Endothelial cell of umbilical vein (primary cell): ENCODE results near the gene NKIRAS1. TPM values are rescaled to one million over a fixed set of nuclear protein-coding genes. Genes with fewer than 3 reads are reported as not detected.

Experiments
- BruUV-seq: library from RNA; stranded (reverse); fragments of 400-500 nt; replicated peaks from 2 replicates; lab custom pipeline; 2021; lab: Mats Ljungman, UMichigan
- CTCF ChIA-PET: fragments of 300-600, 350-600 bp; sonication (Branson Sonifier 250); formaldehyde crosslinking; loops from one replicate; lab custom pipeline; 2021; ENCODE audit warnings: antibody characterized with exemption, inconsistent platforms; lab: Charles Lee
- POLR2A ChIA-PET: fragments of 300-600, 350-600 bp; sonication (Branson Sonifier 250); formaldehyde crosslinking; loops from one replicate; lab custom pipeline; 2021; ENCODE audit warnings: antibody characterized with exemption, inconsistent platforms; lab: Charles Lee
- DNase-seq: peaks from one replicate; pipeline ENCODE4 v3.0.0-alpha.2; 2011; ENCODE audit warnings: low read depth, low spot score
- FAIRE-seq: peaks from 2 replicates; lab custom pipeline; 2011; peaks lifted over from hg19 to GRCh38; lab: Jason Lieb, UNC
- H2AFZ ChIP-seq: 2 replicates; pipeline ENCODE4 v1.6.0; 2012; ENCODE audit warnings: low read depth, low read length, control low read depth, inconsistent platforms
- H3K27ac ChIP-seq: 2 replicates; pipeline ENCODE4 v1.5.1; 2011; ENCODE audit warnings: low read depth, mild to moderate bottlenecking, control low read depth, low read length, moderate library complexity; ENCODE audit not compliant: insufficient read depth
- H3K27me3 ChIP-seq, 2 experiments: 2 replicates each; pipeline versions ENCODE4 v1.6.0 to v1.6.1; 2011; ENCODE audit warnings: low read length in 2 of 2, mixed read lengths in 1 of 2; ENCODE audit not compliant: control insufficient read depth in 2 of 2, insufficient read depth in 2 of 2
- H3K36me3 ChIP-seq, 2 experiments: 2 replicates in 1 of 2; 3 replicates in 1 of 2; pipeline ENCODE4 v1.5.1; 2011; ENCODE audit warnings: low read length in 2 of 2, mild to moderate bottlenecking in 1 of 2, moderate library complexity in 1 of 2; ENCODE audit not compliant: control insufficient read depth in 2 of 2, insufficient read depth in 2 of 2; ENCODE audit errors: extremely low read depth in 1 of 2
- H3K4me1 ChIP-seq: 3 replicates; pipeline ENCODE4 v1.5.1; 2011; ENCODE audit warnings: mild to moderate bottlenecking, low read length; ENCODE audit not compliant: control insufficient read depth, insufficient read depth; ENCODE audit errors: extremely low read depth
- H3K4me2 ChIP-seq: 2 replicates; pipeline ENCODE4 v1.6.1; 2011; ENCODE audit warnings: low read length, control low read depth, mixed read lengths; ENCODE audit not compliant: insufficient read depth
- H3K4me3 ChIP-seq, 3 experiments: fragments of 200-600 bp in 1 of 3; sonication (generic), shearing (Covaris generic) in 1 of 3; replicated peaks in 1 of 3; 2 replicates each; pipeline ENCODE4 v1.5.1; 2011 to 2016; ENCODE audit warnings: control low read depth in 3 of 3, low read length in 3 of 3, mild to moderate bottlenecking in 2 of 3, inconsistent platforms in 1 of 3, low read depth in 1 of 3, moderate library complexity in 1 of 3; ENCODE audit not compliant: insufficient read depth in 1 of 3
- H3K79me2 ChIP-seq: 2 replicates; pipeline ENCODE4 v1.6.0; 2012; ENCODE audit warnings: low read length, inconsistent platforms; ENCODE audit not compliant: control insufficient read depth, insufficient read depth
- H3K9ac ChIP-seq: replicated peaks from 2 replicates; pipeline ENCODE3; 2011; ENCODE audit warnings: low read length, control low read depth; ENCODE audit not compliant: insufficient read depth; ENCODE audit errors: extremely low read depth
- H3K9me1 ChIP-seq: replicated peaks from 3 replicates; pipeline ENCODE4 v1.6.0; 2011; ENCODE audit warnings: mild to moderate bottlenecking, low read length; ENCODE audit not compliant: control insufficient read depth, insufficient read depth; ENCODE audit errors: extremely low read depth
- H3K9me3 ChIP-seq: replicated peaks from 2 replicates; pipeline ENCODE4 v1.5.1; 2012; ENCODE audit warnings: low read length, inconsistent platforms; ENCODE audit not compliant: control insufficient read depth, insufficient read depth
- H4K20me1 ChIP-seq: replicated peaks from 2 replicates; pipeline ENCODE3; 2011; ENCODE audit warnings: mild to moderate bottlenecking, low read length; ENCODE audit not compliant: control insufficient read depth, insufficient read depth; ENCODE audit errors: extremely low read depth
- CTCF ChIP-seq, 2 donors: IDR thresholded peaks; 1 replicate in 1 of 2; 2 replicates in 1 of 2; pipeline ENCODE4 v1.5.1; 2011; ENCODE audit warnings: low read length in 2 of 2, mild to moderate bottlenecking in 2 of 2, moderate library complexity in 2 of 2, control low read depth in 1 of 2, inconsistent platforms in 1 of 2, low read depth in 1 of 2; ENCODE audit not compliant: insufficient read depth in 1 of 2; ENCODE audit errors: extremely low read depth in 1 of 2
- EZH2 ChIP-seq: IDR thresholded peaks from 2 replicates; pipeline ENCODE4 v1.6.1; 2012; ENCODE audit warnings: borderline replicate concordance, low read depth, mild to moderate bottlenecking, moderate library complexity, low read length, inconsistent platforms; ENCODE audit not compliant: severe bottlenecking
- JUN ChIP-seq: IDR thresholded peaks from 2 replicates; pipeline ENCODE4 v1.6.1; 2011; ENCODE audit warnings: borderline replicate concordance, low read depth; ENCODE audit not compliant: insufficient read length, insufficient read depth
- MYC ChIP-seq: IDR thresholded peaks from one replicate; pipeline ENCODE4 v1.6.1; 2011; ENCODE audit warnings: mild to moderate bottlenecking, low read depth, low read length
- POLR2A ChIP-seq: IDR thresholded peaks from 2 replicates; pipeline ENCODE4 v1.6.1; 2012; ENCODE audit warnings: low read depth, mild to moderate bottlenecking, control low read depth, low read length
- dilution Hi-C: fragments of 300-500 bp; cut with MboI; formaldehyde crosslinking; loops from one replicate; pipeline ENCODE4 v1.15.0; 2019; ENCODE audit warnings: low sequenced_read_pairs; ENCODE audit not compliant: extremely low pct_ligation_motif_present
- intact Hi-C: fragments of 100-400 bp; cut with micrococcal nuclease; formaldehyde crosslinking; loops from one replicate; pipeline ENCODE4 v1.10.0; 2022
- polyA plus RNA-seq, 4 experiments: library from polyadenylated mRNA; depleted of rRNA in 3 of 4; stranded (reverse) in 3 of 4; unstranded in 1 of 4; fragments of >200 nt; gene quantifications; 2 replicates each; pipeline versions ENCODE4 v1.2.1 to v1.2.3, GENCODE V29; 2011 to 2012; ENCODE audit warnings: missing spikeins in 1 of 4
- total RNA-seq: library from RNA; stranded (reverse); gene quantifications from 2 replicates; pipeline ENCODE4 v1.2.3, GENCODE V29; 2021

The NKIRAS1 gene
- total and polyA plus RNA-seq, 2 donors (not counting 3 experiments of a cell fraction or from before 2014, with no cell fraction given) = 2.2 to 2.9 TPM

GRCh38 chr3:23888617-23889228, 28.1 kb downstream of the NKIRAS1 start:
- POLR2A ChIA-PET = interaction anchor here (0.8 to 1.1 kb wide), 2 partner anchors 28 to 57 kb away, joined by 4 to 8 read pairs; partner anchors contain the start of genes NKIRAS1 and RPL15
- DNase-seq (peak; percentile 79), FAIRE-seq (no peak)
- CTCF ChIA-PET = interaction anchor here (0.7 to 1.7 kb wide), 57 partner anchors 10 to 1325 kb away, joined by 3 to 49 read pairs (median 4); partner anchors contain the start of genes NKIRAS1 and RPL15
- H3K27ac ChIP-seq = no peak overlapping the region
- no peak overlapping the region for H3K4me3 ChIP-seq
- H3K9ac ChIP-seq = no peak overlapping the region
- no peak overlapping the region for H3K4me2 ChIP-seq
- H3K36me3 ChIP-seq = peaks cover 0 to 6% of the 10 kb centered on the region in 2 experiments
- no peaks in the 10 kb centered on the region for H3K9me3 ChIP-seq
- dilution Hi-C loops = no loop called here
- TF ChIP-seq MYC (no peak), CTCF (IDR thresholded peaks at IDR 0.05; ENCODE audit: extremely low read depth in 1 of 2, insufficient read depth in 1 of 2, low read depth in 1 of 2, low read length in 2 of 2) (peak; percentile 50 to 53), JUN (no peak), EZH2 (no peak), POLR2A (no peak)
- no peaks in the 10 kb centered on the region for H3K4me1 ChIP-seq
- peaks cover 8% of the 10 kb centered on the region for H3K79me2 ChIP-seq
- no peaks in the 10 kb centered on the region for H3K9me1 ChIP-seq
- H2AFZ ChIP-seq = no peak overlapping the region
- intact Hi-C loops = loop anchor here (1.0 to 2.0 kb wide), 3 partner anchors 56 to 350 kb away; partner anchors contain the start of gene NR1D2
- peaks cover 5% of the 10 kb centered on the region for H4K20me1 ChIP-seq
- no TSS peak for BruUV-seq
- no peaks in the 10 kb centered on the region for H3K27me3 ChIP-seq
